ENCODE data around the gene ACSF3. TPM values are rescaled to one million over a fixed set of nuclear protein-coding genes. Genes with fewer than 3 reads are reported as not detected.
"Not testable (repeated sequence)": the region's sequence is repeated elsewhere in the genome, so short reads cannot be mapped to it uniquely, and the experiment has no call there.

ACSF3 gene
- total RNA-seq, 1 donor from 2014 or later = 22.5 TPM

GRCh38 chr16:89070590-89070989, 23.1 kb upstream of the ACSF3 start:
- DNase-seq = no peak
- intact Hi-C loops (cut with micrococcal nuclease) = loop anchor here (5.0 kb wide), 1 partner anchor 98 kb away; no protein-coding TSS in a partner anchor

DNA sequence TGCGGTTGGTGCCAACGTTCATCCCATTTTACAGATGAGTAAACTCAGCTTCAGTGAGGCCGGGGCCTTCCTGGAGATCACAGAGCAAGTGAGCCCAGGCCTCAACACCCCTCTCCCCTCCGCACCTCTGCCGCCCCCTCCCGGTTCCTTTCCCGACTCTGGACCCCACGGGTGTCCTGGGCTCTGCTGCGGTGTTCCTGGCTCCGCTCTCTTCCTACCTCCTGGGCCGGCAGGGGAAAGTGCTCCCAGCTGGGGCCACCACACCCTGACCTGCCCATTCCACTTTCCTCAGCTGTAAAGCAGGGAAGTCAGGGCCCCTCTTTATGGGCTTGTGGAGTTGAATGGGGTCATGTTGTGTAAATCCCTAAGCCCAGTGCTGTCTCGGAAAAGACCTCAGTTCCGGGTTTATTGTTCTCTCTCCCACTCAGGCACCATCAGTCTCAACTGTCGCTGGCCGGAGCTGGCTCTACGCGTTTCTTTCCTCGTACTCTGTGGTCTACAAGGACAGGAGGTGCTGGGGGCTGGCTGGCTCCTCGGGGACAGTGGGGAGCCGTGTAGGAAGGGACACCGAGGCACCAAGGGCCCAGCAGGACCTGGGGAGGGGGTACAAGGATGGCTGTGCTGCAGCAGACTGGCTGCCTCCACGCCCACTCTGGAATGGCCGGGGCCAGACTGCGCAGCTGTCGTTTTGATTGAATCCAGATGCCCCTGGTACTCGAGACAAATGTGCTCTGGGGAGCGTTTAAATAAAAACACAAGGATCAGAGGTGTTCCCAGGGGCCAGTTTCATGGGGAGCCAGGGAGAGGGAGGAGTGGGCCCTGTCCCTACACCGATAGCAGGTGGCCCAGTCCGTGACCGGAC, 21.7 kb upstream of the ACSF3 start:
- peak; percentile 51 for DNase-seq
- intact Hi-C loops (cut with micrococcal nuclease) = loop anchor here (5.0 kb wide), 1 partner anchor 100 kb away; no protein-coding TSS in a partner anchor
- peak; percentile 78 for ATAC-seq

More at GRCh38 chr16:89070590-89070989, 23.1 kb upstream of the ACSF3 start:
- ATAC-seq = no peak

DNA sequence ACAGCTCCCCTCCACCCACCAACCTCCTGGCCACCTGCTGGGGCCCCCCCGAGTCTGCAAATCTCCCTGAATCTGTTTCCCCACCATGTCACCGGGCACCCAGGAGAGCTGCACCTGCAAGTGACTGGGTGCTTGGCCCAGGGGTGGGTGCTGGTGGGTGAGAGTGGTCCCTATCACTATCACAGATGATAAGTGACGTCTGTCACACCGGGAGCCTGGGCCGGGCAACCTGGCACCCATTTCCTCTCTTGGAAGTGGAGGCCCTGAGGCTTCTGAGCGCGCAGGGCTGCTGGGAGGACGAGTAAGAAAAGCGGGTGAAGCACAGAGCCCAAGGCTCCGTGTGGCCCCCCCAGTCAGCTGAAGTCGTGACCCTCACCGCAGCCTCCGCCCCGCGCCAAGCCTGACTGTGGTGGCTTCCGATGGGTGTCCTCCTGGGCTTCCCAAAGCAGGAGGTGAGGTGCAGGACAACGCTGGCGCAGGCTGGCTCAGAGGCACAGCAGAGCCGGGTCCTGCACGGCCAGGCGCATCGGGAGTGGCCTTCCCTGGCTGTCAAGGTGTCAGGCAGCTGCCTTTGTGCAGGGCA, 21.0 kb upstream of the ACSF3 start:
- DNase-seq = no peak
- intact Hi-C loops (cut with micrococcal nuclease) = loop anchor here (5.0 kb wide), 1 partner anchor 100 kb away; no protein-coding TSS in a partner anchor
- ATAC-seq = no peak

DNA sequence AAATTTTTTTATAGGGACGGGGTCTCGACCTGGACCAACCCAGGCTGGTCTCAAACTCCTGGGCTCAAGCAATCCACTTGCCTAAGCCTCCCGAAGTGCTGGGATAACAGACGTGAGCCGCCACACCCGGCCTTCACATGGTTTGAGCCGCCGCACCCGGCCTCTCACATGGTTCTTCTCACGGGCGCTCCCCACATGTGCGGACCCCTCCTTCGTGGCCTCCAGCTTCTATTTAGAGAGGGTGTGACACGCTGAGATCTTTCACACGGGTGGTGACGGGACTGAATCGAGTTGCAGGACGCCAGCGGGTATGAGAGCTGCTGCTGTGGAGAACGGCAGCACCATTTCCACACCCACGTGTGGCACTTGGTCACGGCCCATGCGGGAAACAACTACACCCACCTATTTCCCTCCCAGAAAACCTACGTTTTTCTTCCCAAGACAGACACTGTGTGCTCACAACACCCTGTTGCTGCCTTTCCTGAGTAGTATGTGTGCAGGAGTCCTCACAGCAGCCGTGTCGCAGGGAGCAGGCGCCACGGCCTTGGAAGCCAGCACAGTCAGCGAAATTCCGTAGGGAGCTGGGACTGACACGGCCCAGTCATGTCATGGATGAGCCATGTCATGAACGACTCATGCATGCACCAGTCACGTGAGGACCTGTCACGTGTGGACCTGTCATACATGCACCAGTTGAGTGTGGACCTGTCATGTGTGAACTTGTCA, 20.1 kb upstream of the ACSF3 start:
- DNase-seq (no peak), ATAC-seq (no peak)
- intact Hi-C loops (cut with micrococcal nuclease) = loop anchor here (5.0 kb wide), 1 partner anchor 101 kb away; no protein-coding TSS in a partner anchor

DNA sequence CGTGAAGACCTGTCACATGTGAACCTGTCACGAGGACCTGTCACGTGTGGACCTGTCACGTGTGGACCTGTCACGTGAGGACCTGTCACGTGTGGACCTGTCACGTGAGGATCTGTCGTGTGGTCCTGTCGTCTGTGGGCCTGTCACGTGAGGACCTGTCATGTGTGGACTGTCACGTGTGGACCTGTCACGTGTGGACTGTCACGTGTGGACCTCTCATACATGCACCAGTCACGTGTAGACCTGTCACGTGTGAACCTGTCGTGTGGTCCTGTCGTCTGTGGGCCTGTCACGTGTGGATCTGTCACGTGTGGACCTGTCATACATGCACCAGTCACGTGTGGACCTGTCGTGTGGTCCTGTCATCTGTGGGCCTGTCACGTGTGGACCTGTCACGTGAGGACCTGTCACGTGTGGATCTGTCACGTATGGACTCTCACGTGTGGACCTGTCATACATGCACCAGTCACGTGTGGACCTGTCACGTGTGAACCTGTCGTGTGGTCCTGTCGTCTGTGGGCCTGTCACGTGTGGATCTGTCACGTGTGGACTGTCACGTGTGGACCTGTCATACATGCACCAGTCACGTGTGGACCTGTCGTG, 19.5 kb upstream of the ACSF3 start:
- intact Hi-C loops (cut with micrococcal nuclease) = loop anchor here (5.0 kb wide), 1 partner anchor 102 kb away; no protein-coding TSS in a partner anchor
- not testable (repeated sequence) for ATAC-seq, DNase-seq

GRCh38 chr16:89074803-89075688, 18.6 kb upstream of the ACSF3 start:
- no peak for ATAC-seq
- intact Hi-C loops (cut with micrococcal nuclease) = loop anchor here (5.0 kb wide), 1 partner anchor 103 kb away; no protein-coding TSS in a partner anchor
- no peak for DNase-seq

DNA sequence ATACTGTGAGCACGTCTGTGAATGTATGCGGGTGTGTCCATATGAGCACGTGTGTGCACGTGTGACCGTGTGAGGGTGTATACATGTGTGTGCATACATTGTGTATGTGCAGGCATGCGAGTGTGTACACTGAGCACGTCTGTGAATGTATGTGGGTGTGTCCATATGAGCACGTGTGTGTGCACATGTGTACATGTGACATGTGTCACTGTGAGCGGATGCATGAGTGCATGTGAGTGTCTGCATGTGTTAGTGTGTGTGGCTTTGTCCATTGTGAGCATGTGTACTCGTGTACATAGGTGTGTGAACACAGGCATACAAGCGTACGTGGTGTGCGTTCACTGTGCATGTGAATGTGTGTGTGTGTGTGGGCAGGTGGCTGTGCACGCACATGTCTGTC, 17.5 kb upstream of the ACSF3 start:
- intact Hi-C loops (cut with micrococcal nuclease) = no loop called here
- DNase-seq (no peak), ATAC-seq (no peak)

DNA sequence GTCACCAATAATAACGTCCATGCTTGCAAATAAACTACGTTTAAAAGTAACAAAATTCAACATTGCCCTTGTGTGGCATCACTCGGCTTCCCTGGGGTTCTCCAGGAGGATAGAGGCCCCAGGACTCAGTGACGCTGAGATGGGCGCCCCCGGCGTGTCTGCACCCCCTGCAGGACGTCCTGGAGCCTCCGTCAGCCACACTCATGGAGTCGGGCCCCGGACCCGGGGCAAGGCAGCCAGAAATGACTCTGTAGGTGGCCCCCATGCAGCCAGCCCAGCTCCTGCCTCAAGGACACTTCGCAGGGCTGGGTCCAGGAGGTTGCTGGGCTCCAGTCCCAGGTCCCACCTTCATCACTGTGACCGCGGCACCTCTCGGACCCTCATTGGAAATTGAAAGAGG, 16.6 kb upstream of the ACSF3 start:
- DNase-seq (no peak), ATAC-seq (no peak)
- intact Hi-C loops (cut with micrococcal nuclease) = no loop called here

- DNase-seq (no peak), ATAC-seq (no peak)
- intact Hi-C loops (cut with micrococcal nuclease) = no loop called here
Measured at GRCh38 chr16:89078172-89078571, 15.5 kb upstream of the ACSF3 start.

DNA sequence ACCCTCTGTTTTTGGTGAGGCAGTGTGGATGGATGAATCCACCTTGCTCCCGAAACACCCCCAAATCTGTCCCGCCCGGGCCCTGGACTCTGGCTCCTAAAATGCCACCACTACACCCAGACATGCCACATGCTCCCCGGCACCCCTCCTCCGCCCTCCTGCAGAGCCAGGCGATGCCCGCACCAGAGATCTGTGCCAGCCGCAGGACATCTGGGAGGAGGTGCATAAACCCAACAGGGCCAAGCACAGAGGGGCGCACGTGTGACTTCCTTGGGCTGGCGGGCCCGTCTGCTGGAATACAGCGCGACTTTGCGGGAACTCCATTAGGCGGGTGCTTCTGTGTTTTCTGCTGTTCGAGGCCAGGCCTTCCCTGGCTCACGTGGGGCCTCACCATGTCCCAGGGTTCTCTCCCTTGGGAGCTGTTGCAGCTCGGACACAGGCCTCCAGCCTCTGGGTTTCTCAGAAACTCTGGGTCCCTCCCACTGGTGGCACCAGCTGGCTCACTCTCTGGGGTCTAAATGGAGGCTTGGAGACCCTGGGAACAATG, 14.1 kb upstream of the ACSF3 start:
- intact Hi-C loops (cut with micrococcal nuclease) = no loop called here
- ATAC-seq (no peak), DNase-seq (no peak)

DNA sequence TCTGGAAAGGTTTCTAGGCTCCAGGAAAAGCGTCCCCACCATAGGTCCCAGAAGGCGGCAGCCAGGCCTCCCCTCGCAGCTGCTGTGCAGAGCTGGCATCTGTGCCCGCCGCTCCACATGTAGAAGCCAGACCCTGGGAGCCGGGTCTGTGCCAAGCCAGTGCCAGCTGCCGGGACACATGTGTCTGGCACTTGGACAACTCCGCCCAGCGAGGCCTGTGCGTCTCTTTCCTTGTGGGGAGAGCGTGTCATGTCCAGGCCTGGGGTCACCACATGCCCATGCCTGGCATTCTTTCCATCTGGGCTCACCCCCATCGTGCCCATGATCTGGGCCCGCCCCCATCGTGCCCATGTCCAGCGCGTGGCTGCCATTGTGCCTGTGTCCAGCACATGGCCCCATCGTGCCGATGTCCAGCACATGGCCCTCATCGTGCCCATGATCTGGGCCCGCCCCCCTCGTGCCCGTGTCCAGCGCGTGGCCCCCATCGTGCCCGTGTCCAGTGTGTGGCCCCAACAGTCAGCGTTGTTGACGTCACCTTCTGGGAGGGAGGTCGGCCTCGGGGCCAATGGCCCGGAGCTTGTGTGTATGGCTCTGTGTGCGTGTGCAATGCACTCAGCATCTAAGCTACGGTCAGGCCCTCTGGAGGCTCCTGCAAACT, 13.3 kb upstream of the ACSF3 start:
- ATAC-seq = no peak
- DNase-seq = no peak
- intact Hi-C loops (cut with micrococcal nuclease) = no loop called here

GRCh38 chr16:89081556-89081955, 12.1 kb upstream of the ACSF3 start:
- intact Hi-C loops (cut with micrococcal nuclease) = no loop called here
- DNase-seq (no peak), ATAC-seq (no peak)

GRCh38 chr16:89084411-89084810, 9.2 kb upstream of the ACSF3 start:
- DNase-seq = no peak
- intact Hi-C loops (cut with micrococcal nuclease) = no loop called here
- ATAC-seq = no peak

DNA sequence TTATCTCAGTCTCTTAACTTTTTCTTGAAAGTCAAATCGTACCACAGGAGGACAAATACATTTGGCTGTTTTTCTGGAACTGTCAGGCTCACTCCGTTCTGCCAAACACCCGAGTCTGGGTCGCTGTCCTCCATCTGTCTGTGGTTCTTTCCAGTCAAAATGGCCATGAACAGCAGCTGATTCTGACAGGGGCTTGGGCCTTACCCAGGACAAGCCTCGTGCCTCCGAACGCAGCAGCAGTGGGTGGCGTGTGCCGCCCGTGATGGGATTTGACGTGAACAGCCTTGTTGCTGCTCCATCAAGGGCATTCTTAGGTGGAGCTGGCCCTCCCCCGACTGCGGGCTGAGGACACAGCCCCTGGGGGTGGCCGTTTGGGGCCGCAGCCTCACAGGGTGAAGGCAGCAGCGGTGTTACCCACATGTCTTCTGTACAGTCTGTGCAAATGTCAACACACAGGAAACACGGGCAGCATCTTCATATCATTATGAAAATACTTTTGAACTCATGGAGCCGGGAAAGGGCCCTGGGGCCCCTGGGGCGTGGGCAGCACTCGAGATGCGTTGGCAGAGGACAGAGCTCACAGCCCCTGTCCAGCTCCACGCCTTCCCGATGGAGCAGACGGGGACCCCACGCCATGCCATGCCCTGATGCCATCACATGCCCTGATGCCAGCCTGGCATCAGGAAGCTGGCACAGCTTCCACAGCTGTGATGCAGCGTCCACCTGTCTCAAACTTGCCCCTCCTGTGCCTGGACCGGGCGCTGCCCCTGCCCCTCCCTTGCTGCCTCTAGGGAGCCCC, 8.6 kb upstream of the ACSF3 start:
- DNase-seq (no peak), ATAC-seq (no peak)
- intact Hi-C loops (cut with micrococcal nuclease) = no loop called here

DNA sequence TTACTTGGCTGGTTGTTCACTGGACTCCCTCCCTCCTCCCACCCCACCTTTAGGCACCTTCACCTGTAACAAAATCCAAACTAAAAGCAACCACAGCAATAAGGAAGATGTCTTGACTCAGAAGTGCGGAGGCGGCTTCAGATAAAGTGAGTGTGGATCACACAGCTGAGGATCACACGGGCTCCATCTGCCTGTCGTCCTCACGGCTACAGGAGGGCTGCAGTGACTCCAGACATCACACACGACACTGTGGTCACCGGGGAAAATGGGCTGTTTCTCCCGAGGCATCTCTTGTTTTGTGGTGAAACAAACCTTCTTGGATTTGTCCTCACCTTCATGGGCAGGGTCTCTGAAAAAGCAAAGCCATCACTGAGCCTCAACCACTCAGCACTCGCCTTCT, 7.9 kb upstream of the ACSF3 start:
- intact Hi-C loops (cut with micrococcal nuclease) = no loop called here
- DNase-seq = no peak
- no peak for ATAC-seq

- ATAC-seq = no peak
- intact Hi-C loops (cut with micrococcal nuclease) = no loop called here
- no peak for DNase-seq
Measured at GRCh38 chr16:89087922-89088497, 5.6 kb upstream of the ACSF3 start.

- ATAC-seq (no peak), DNase-seq (peak; percentile 22)
- intact Hi-C loops (cut with micrococcal nuclease) = no loop called here
Measured at GRCh38 chr16:89089120-89089519, 4.5 kb upstream of the ACSF3 start.

All from left ventricle myocardium superior (tissue), 1 donor.